Lung (tissue), 12 donors: Measurements from ENCODE around the gene NETO1. TPM values are rescaled to one million over a fixed set of nuclear protein-coding genes. Genes with fewer than 3 reads are reported as not detected.

Source experiments
- ATAC-seq: fragments of 200-7000 bp; cut with Tn5 transposase; one replicate; pipeline ENCODE4 v1.9.1; 2020; ENCODE audit warnings: moderate number of reproducible peaks; ENCODE audit not compliant: insufficient read depth, low FRiP score
- DNase-seq, 3 donors: peaks; one replicate each; pipeline ENCODE4 v3.0.0-alpha.2; 2013 to 2017
- H3K27ac ChIP-seq, 2 donors: one replicate each; pipeline ENCODE4 v1.5.1; 2013; ENCODE audit warnings: mild to moderate bottlenecking in 2 of 2, moderate library complexity in 2 of 2, control low read depth in 1 of 2, inconsistent platforms in 1 of 2, low read depth in 1 of 2, low read length in 1 of 2
- H3K27me3 ChIP-seq, 3 donors: one replicate each; pipeline ENCODE4 v1.5.1; 2013; ENCODE audit warnings: low read length in 2 of 3; ENCODE audit not compliant: control insufficient read depth in 3 of 3, insufficient read depth in 3 of 3
- H3K36me3 ChIP-seq, 4 donors: one replicate each; pipeline ENCODE4 v1.5.1; 2013; ENCODE audit warnings: low read length in 4 of 4, mild to moderate bottlenecking in 1 of 4, moderate library complexity in 1 of 4; ENCODE audit not compliant: control insufficient read depth in 4 of 4, insufficient read depth in 4 of 4
- H3K4me1 ChIP-seq, 5 donors: one replicate each; pipeline ENCODE4 v1.5.1; 2013; ENCODE audit warnings: low read length in 5 of 5, mild to moderate bottlenecking in 2 of 5, moderate library complexity in 1 of 5; ENCODE audit not compliant: control insufficient read depth in 5 of 5, insufficient read depth in 5 of 5
- H3K4me3 ChIP-seq: one replicate; pipeline ENCODE4 v1.5.1; 2013; ENCODE audit warnings: mild to moderate bottlenecking, control low read depth, moderate library complexity
- H3K9ac ChIP-seq, 2 donors: one replicate each; pipeline ENCODE4 v1.5.1; 2013; ENCODE audit warnings: low read length in 2 of 2, control low read depth in 1 of 2; ENCODE audit not compliant: insufficient read depth in 1 of 2
- H3K9me3 ChIP-seq, 4 donors: one replicate each; pipeline ENCODE4 v1.5.1; 2013; ENCODE audit warnings: low read length in 3 of 4, mild to moderate bottlenecking in 1 of 4, moderate library complexity in 1 of 4; ENCODE audit not compliant: control insufficient read depth in 4 of 4, insufficient read depth in 3 of 4
- WGBS, 2 donors: extraction: QIAGEN DNeasy Blood & Tissue Kit; methylation state at CpG; one replicate each; pipeline ENCODE4 v1.1.7; 2013; 5-methylcytosine and 5-hydroxymethylcytosine counted together
- polyA plus RNA-seq, 2 donors: library from polyadenylated mRNA; stranded (reverse); fragments of 200-250 nt; gene quantifications; one replicate each; pipeline ENCODE4 v1.2.1, GENCODE V29; 2013
- total RNA-seq, 2 donors: library from RNA; depleted of rRNA in 1 of 2; stranded (reverse); fragments of >200 nt in 1 of 2; gene quantifications; one replicate each; pipeline ENCODE4 v1.2.1, GENCODE V29; 2014 to 2021
- TF ChIP-seq, protein P1 (sequence below): IDR thresholded peaks from 2 replicates; pipeline ENCODE4 v1.5.1; 2012; ENCODE audit warnings: mild to moderate bottlenecking; ENCODE audit errors: control extremely low read depth, extremely low read depth
- donor health status: control.
- donor health status: control.
- donor health status: Bipolar disorder and iron deficiency.
- donor health status: healthy.
- donor health status: DM: yes; HTN: yes; CAD: no.

NETO1 gene
- total and polyA plus RNA-seq, 4 donors, result 0.05 TPM; not detected in 3

DNA sequence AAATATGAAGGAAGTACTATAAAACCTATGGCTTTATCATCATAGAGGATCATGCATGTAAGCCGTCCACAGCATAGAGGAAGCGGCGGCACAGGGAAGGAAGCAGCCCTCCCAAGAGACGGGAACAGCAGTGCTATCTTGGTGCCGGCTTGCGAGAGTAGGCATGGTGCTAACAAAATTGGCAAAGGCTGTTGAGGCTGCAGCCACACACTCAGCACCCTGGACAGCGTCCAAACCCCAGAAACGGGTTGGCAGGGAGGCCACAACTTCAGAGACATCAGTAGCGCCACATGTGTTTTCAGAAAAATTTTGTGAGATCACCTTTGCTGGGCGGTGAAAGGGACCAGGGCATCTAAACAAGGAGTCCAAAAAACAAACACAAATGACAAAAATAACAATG, 37.7 kb downstream of the NETO1 start:
- 29 to 36% methylated on average over 10 of the region's 10 CpGs for WGBS, 2 donors
- Histone ChIP-seq H3K9me3 (no peaks in the 10 kb centered on the region), H3K36me3 (no peaks in the 10 kb centered on the region), H3K4me1 (no peaks in the 10 kb centered on the region), H3K27ac (no peak overlapping the region), H3K9ac (no peak overlapping the region), H3K4me3 (no peak overlapping the region), H3K27me3 (no peaks in the 10 kb centered on the region)
- ATAC-seq (no peak), DNase-seq (peak; percentile 25 to 48 (median 26))
- TF ChIP-seq, protein P1, sequence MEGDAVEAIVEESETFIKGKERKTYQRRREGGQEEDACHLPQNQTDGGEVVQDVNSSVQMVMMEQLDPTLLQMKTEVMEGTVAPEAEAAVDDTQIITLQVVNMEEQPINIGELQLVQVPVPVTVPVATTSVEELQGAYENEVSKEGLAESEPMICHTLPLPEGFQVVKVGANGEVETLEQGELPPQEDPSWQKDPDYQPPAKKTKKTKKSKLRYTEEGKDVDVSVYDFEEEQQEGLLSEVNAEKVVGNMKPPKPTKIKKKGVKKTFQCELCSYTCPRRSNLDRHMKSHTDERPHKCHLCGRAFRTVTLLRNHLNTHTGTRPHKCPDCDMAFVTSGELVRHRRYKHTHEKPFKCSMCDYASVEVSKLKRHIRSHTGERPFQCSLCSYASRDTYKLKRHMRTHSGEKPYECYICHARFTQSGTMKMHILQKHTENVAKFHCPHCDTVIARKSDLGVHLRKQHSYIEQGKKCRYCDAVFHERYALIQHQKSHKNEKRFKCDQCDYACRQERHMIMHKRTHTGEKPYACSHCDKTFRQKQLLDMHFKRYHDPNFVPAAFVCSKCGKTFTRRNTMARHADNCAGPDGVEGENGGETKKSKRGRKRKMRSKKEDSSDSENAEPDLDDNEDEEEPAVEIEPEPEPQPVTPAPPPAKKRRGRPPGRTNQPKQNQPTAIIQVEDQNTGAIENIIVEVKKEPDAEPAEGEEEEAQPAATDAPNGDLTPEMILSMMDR, result no peak

DNA sequence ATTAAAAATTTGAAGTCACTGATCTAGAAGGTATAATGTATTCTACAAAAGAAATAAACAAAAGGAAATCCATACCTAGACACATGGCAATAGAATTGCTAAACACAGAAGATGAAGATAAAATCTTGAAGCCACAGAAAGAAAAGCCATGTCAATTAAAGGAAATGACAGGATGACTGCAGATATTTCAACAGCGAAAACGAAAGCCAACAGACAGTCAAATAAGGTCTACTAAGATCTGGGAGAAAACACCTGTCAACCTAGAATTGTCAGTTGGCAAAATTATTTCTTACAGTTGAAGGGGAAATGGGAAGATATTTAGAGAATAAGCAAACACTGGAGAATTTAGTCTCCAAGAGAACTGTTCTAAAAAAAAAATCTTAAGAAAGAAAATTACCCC, 39.2 kb downstream of the NETO1 start:
- ATAC-seq, result no peak
- Histone ChIP-seq H3K36me3 (no peaks in the 10 kb centered on the region), H3K9me3 (no peaks in the 10 kb centered on the region), H3K27me3 (no peaks in the 10 kb centered on the region), H3K4me1 (no peaks in the 10 kb centered on the region), H3K4me3 (no peak overlapping the region), H3K9ac (no peak overlapping the region), H3K27ac (no peak overlapping the region)
- TF ChIP-seq, protein P1, result no peak
- no peak for DNase-seq
- WGBS, 2 donors, result 59% methylated on average over 2 of the region's 2 CpGs

DNA sequence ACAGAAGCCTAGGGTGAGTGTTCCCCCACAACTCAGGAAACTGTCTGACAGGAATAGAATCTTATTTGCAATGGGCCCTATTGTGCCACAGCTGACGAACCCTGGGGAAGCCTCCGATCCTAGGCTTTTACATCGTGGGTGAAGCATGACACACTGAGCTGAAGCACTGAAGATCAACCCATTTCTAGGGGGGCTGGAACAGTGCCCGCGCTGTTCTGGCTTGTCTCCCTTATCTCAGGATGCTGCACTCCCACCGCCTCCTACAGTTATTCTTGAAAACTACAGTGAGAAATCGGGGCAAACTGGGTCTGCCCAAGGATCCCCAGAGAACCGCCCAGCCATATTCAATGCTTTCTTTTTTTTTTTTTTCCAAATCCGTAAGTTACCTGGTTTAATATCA, 41.1 kb downstream of the NETO1 start:
- DNase-seq (no peak), ATAC-seq (no peak)
- Histone ChIP-seq H3K4me1 (no peaks in the 10 kb centered on the region), H3K9ac (no peak overlapping the region), H3K27me3 (no peaks in the 10 kb centered on the region), H3K9me3 (peaks cover 0 to 4% (median 0%) of the 10 kb centered on the region in 4 donors), H3K4me3 (no peak overlapping the region), H3K36me3 (no peaks in the 10 kb centered on the region), H3K27ac (no peak overlapping the region)
- WGBS, 2 donors, result 56 to 67% methylated on average over 9 of the region's 9 CpGs
- TF ChIP-seq, protein P1, result no peak

DNA sequence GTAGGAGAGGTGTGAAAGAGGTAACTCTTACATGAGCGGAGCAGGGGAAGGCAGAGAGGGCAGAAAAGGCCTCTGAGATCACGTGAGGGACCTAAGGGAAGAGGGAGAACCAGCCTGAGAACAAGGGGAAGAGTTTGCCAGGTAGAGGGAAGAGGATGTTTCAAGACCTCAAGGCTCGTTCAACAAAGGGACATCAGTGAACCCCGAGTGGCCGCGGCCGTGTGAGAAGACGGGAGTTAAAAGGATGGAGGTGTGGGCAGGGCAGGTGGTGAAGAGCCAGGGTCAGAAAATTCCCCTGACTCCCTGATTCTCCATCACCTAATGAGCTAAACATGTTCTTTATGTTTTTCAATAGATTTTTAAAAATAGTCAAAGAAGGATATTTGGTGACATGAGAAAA, 44.4 kb downstream of the NETO1 start:
- no peak for ATAC-seq
- 81 to 86% methylated on average over 8 of the region's 8 CpGs for WGBS, 2 donors
- Histone ChIP-seq H3K4me1 (no peaks in the 10 kb centered on the region), H3K9ac (no peak overlapping the region), H3K36me3 (no peaks in the 10 kb centered on the region), H3K27me3 (no peaks in the 10 kb centered on the region), H3K27ac (no peak overlapping the region), H3K9me3 (peaks cover 0 to 4% (median 0%) of the 10 kb centered on the region in 4 donors), H3K4me3 (no peak overlapping the region)
- DNase-seq, result no peak
- TF ChIP-seq, protein P1, result no peak
